Neural progenitor cell (in vitro differentiated cells): ENCODE results near the gene ABCC3. TPM values are rescaled to one million over a fixed set of nuclear protein-coding genes. Genes with fewer than 3 reads are reported as not detected.

Source experiments
- DNase-seq: peaks from one replicate; pipeline ENCODE4 v3.0.0-alpha.2; 2016; ENCODE audit warnings: low spot score
- H2AFZ ChIP-seq: fragments of 200-600 bp; sonication (generic); replicated peaks from 2 replicates; pipeline ENCODE4 v1.6.1; 2016; ENCODE audit warnings: antibody characterized with exemption
- H3F3A ChIP-seq: fragments of 200-600 bp; sonication (generic); 2 replicates; pipeline ENCODE4 v1.6.1; 2016; ENCODE audit warnings: antibody characterized with exemption, low read depth
- H3K27ac ChIP-seq: fragments of 200-600 bp; sonication (generic); 2 replicates; pipeline ENCODE4 v1.5.1; 2016; ENCODE audit warnings: mild to moderate bottlenecking
- H3K27me3 ChIP-seq: fragments of 200-600 bp; sonication (generic); 2 replicates; pipeline ENCODE4 v1.6.1; 2016; ENCODE audit warnings: mild to moderate bottlenecking, moderate library complexity
- H3K36me3 ChIP-seq: fragments of 200-600 bp; sonication (generic); 2 replicates; pipeline ENCODE4 v1.5.1; 2016
- H3K4me1 ChIP-seq: fragments of 200-600 bp; sonication (generic); 2 replicates; pipeline ENCODE4 v1.6.1; 2016; ENCODE audit warnings: mixed run types
- H3K4me2 ChIP-seq: fragments of 200-600 bp; sonication (generic); 2 replicates; pipeline ENCODE4 v1.6.1; 2016
- H3K4me3 ChIP-seq: fragments of 200-600 bp; sonication (generic); 2 replicates; pipeline ENCODE4 v1.5.1; 2016
- H3K79me2 ChIP-seq: fragments of 200-600 bp; sonication (generic); 2 replicates; pipeline ENCODE4 v1.6.1; 2016; ENCODE audit warnings: low read depth
- H3K9ac ChIP-seq: fragments of 200-600 bp; sonication (generic); 2 replicates; pipeline ENCODE4 v1.6.1; 2016
- H3K9me3 ChIP-seq: fragments of 200-600 bp; sonication (generic); 2 replicates; pipeline ENCODE4 v1.5.1; 2016; ENCODE audit warnings: low read depth
- H4K20me1 ChIP-seq: fragments of 200-600 bp; sonication (generic); 2 replicates; pipeline ENCODE4 v1.6.1; 2016; ENCODE audit warnings: low read depth
- H3K27ac Mint-ChIP-seq: 3 replicates; pipeline ENCODE4 v1.8.0; 2021; ENCODE audit warnings: mixed read lengths
- H3K27me3 Mint-ChIP-seq: 2 replicates; pipeline ENCODE4 v1.8.0; 2022; ENCODE audit warnings: low read depth, mild to moderate bottlenecking, inconsistent platforms, moderate library complexity, mixed read lengths; ENCODE audit not compliant: insufficient read depth
- H3K36me3 Mint-ChIP-seq: 3 replicates; pipeline ENCODE4 v1.8.0; 2021; ENCODE audit warnings: mixed read lengths
- H3K4me1 Mint-ChIP-seq: 3 replicates; pipeline ENCODE4 v1.8.0; 2021; ENCODE audit warnings: mixed read lengths
- H3K4me3 Mint-ChIP-seq: 3 replicates; pipeline ENCODE4 v1.8.0; 2021; ENCODE audit warnings: mild to moderate bottlenecking, moderate library complexity, mixed read lengths
- H3K9me3 Mint-ChIP-seq: 3 replicates; pipeline ENCODE4 v1.8.0; 2020; ENCODE audit warnings: mixed read lengths
- EZH2 ChIP-seq: fragments of 200-600 bp; sonication (generic); IDR thresholded peaks from 2 replicates; pipeline ENCODE4 v1.6.1; 2017; ENCODE audit warnings: antibody characterized with exemption, mild to moderate bottlenecking, moderate library complexity
- EZH2phosphoT487 ChIP-seq: fragments of 200-600 bp; sonication (generic); IDR thresholded peaks from 2 replicates; pipeline ENCODE4 v1.6.1; 2017; ENCODE audit warnings: antibody characterized with exemption
- total RNA-seq: library from RNA; depleted of rRNA; stranded (reverse); fragments of >200 nt; gene quantifications from 2 replicates; pipeline ENCODE4 v1.2.3, GENCODE V29; 2015; ENCODE audit warnings: low replicate concordance
- TF ChIP-seq, protein P1 (sequence below): fragments of 200-600 bp; sonication (generic); IDR thresholded peaks from 2 replicates; pipeline ENCODE4 v1.5.1; 2017; ENCODE audit warnings: antibody characterized with exemption, mild to moderate bottlenecking

The ABCC3 gene
- total RNA-seq, 1 donor from 2014 or later, result not detected

- no peaks in the 10 kb centered on the region for H3K9me3 ChIP-seq
- no peak overlapping the region for H3K9ac ChIP-seq
- peaks cover 6% of the 10 kb centered on the region for H3K27me3 Mint-ChIP-seq
- no peak overlapping the region for H3K27ac ChIP-seq
- no peak overlapping the region for H3K4me3 ChIP-seq
- H3F3A ChIP-seq, result no peaks in the 10 kb centered on the region
- H3K4me1 Mint-ChIP-seq, result peaks cover 30% of the 10 kb centered on the region
- no peaks in the 10 kb centered on the region for H3K36me3 Mint-ChIP-seq
- H3K4me2 ChIP-seq, result no peak overlapping the region
- peaks cover 20% of the 10 kb centered on the region for H3K4me1 ChIP-seq
- H3K9me3 Mint-ChIP-seq, result no peaks in the 10 kb centered on the region
- H3K27me3 ChIP-seq, result no peaks in the 10 kb centered on the region
- H3K27ac Mint-ChIP-seq, result peak overlapping the region; percentile 71
- no peak for DNase-seq
- H3K79me2 ChIP-seq, result no peaks in the 10 kb centered on the region
- no peak overlapping the region for H3K4me3 Mint-ChIP-seq
- H4K20me1 ChIP-seq, result no peaks in the 10 kb centered on the region
- H2AFZ ChIP-seq, result no peak overlapping the region
- no peak for TF ChIP-seq EZH2
- TF ChIP-seq, protein P1, sequence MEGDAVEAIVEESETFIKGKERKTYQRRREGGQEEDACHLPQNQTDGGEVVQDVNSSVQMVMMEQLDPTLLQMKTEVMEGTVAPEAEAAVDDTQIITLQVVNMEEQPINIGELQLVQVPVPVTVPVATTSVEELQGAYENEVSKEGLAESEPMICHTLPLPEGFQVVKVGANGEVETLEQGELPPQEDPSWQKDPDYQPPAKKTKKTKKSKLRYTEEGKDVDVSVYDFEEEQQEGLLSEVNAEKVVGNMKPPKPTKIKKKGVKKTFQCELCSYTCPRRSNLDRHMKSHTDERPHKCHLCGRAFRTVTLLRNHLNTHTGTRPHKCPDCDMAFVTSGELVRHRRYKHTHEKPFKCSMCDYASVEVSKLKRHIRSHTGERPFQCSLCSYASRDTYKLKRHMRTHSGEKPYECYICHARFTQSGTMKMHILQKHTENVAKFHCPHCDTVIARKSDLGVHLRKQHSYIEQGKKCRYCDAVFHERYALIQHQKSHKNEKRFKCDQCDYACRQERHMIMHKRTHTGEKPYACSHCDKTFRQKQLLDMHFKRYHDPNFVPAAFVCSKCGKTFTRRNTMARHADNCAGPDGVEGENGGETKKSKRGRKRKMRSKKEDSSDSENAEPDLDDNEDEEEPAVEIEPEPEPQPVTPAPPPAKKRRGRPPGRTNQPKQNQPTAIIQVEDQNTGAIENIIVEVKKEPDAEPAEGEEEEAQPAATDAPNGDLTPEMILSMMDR, result no peak
- H3K36me3 ChIP-seq, result no peaks in the 10 kb centered on the region
These were observed 22.4 kb upstream of the ABCC3 start for GRCh38 chr17:50612281-50612680.

DNA sequence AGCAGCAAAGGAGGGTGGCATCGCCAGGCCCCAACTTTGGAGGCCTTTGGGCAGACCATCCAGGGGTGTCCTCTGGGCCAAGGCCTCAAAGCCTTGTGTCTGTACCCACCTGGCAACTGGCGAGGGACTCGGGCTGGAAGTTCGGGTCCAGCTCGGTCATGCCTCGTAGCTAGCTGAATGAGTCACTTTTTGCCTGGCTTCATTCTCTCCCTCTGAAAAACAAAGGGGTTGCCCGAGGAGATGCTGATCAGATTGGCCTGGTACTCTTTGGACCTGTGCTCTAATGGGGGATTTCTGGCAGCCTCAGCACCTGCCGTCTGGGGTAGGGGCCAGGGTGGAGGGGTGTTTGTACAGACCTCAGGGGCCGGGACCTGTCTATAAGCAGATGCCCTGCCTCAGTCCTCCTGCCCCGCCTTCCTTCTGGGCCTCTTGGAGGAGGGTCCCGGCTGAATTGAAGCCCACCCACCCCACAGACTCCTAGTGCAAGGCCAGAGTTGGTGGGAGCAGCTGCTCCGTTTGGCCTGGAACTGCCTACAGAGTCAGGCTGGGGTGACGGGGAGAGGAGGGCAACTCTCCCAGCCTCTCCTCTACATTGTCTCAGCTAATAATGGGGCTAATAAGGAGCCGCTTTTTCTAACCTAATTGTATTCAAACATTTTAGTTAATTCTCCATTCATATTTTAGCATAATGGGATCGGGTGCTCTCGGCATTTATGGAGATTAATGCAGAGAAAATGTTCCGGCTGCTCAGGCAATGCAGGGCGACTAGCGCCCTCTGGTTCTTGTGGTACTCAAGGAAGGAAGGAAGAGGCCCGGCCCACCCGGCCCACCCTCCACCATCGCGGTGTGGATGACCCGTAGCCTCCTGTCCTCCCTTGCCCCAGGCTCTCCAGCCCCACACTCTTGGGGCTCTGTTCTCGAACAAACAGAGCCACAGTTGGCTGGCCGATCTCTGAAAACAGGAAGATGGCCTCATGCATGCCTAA, 21.4 kb upstream of the ABCC3 start:
- H3K4me2 ChIP-seq, result no peak overlapping the region
- H3K27ac ChIP-seq, result no peak overlapping the region
- no peak overlapping the region for H3K4me3 ChIP-seq
- peaks cover 7% of the 10 kb centered on the region for H3K27me3 Mint-ChIP-seq
- H3K27me3 ChIP-seq, result no peaks in the 10 kb centered on the region
- H3K4me1 Mint-ChIP-seq, result peaks cover 30% of the 10 kb centered on the region
- H2AFZ ChIP-seq, result no peak overlapping the region
- H3K9me3 ChIP-seq, result no peaks in the 10 kb centered on the region
- H3K9ac ChIP-seq, result no peak overlapping the region
- TF ChIP-seq, protein P1, result peak; percentile 23
- no peak for TF ChIP-seq EZH2
- TF ChIP-seq EZH2phosphoT487, result no peak
- H3F3A ChIP-seq, result no peaks in the 10 kb centered on the region
- no peaks in the 10 kb centered on the region for H3K36me3 ChIP-seq
- H4K20me1 ChIP-seq, result no peaks in the 10 kb centered on the region
- peaks cover 20% of the 10 kb centered on the region for H3K4me1 ChIP-seq
- no peaks in the 10 kb centered on the region for H3K9me3 Mint-ChIP-seq
- H3K27ac Mint-ChIP-seq, result no peak overlapping the region
- no peaks in the 10 kb centered on the region for H3K36me3 Mint-ChIP-seq
- H3K79me2 ChIP-seq, result no peaks in the 10 kb centered on the region
- DNase-seq, result peak; percentile 37
- H3K4me3 Mint-ChIP-seq, result no peak overlapping the region

DNA sequence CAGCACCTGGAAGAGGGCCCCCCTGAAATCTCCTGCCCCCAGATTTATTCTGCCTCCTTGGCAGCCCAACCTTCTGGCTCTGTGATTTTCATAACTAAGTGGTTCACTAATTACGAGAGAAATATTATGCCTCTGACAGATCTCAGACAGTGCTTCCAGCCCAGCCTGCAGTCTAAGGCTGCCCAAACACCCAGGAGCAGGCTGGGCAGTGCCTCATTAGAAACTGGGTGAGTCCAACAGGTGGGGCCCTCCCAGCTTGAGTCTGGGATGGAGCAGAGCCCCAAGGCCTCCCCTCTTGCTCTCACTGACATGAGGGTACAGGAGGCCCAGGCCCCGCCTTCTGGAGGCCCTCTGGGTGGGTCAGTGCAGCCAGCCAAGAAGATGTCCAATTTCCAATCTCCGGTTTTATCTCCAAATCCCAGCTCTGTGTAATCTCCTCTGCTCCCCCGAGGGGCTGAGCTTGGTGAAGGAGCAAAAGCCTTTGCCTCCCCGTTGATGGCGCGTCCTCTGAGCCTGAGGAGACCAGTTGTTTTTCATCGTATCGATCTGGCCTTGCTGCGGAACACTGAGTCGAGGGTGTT, 20.1 kb upstream of the ABCC3 start:
- Histone ChIP-seq H3F3A (no peaks in the 10 kb centered on the region), H3K27ac (no peak overlapping the region), H3K4me3 (no peak overlapping the region), H4K20me1 (no peaks in the 10 kb centered on the region), H3K27me3 (no peaks in the 10 kb centered on the region), H3K4me1 (peaks cover 13% of the 10 kb centered on the region), H3K4me2 (no peak overlapping the region), H2AFZ (no peak overlapping the region), H3K9ac (no peak overlapping the region), H3K9me3 (no peaks in the 10 kb centered on the region), H3K36me3 (no peaks in the 10 kb centered on the region), H3K79me2 (no peaks in the 10 kb centered on the region)
- Mint-ChIP-seq H3K36me3 (no peaks in the 10 kb centered on the region), H3K27me3 (peaks cover 7% of the 10 kb centered on the region), H3K27ac (peak overlapping the region; percentile 80), H3K4me3 (peak overlapping the region; percentile 15), H3K9me3 (no peaks in the 10 kb centered on the region), H3K4me1 (peaks cover 27% of the 10 kb centered on the region)
- no peak for DNase-seq
- no peak for TF ChIP-seq EZH2phosphoT487
- no peak for TF ChIP-seq EZH2
- TF ChIP-seq, protein P1, result no peak
